Measurements from ENCODE around the gene ATIC.
"Not testable (repeated sequence)": the region's sequence is repeated elsewhere in the genome, so short reads cannot be mapped to it uniquely, and the experiment has no call there.

ATIC gene

GRCh38 chr2:215316336-215316735 lies 4.5 kb downstream of the ATIC start:
- DNase-seq = no peak

GRCh38 chr2:215319500-215319899 lies 7.6 kb downstream of the ATIC start:
- no peak for DNase-seq

DNA sequence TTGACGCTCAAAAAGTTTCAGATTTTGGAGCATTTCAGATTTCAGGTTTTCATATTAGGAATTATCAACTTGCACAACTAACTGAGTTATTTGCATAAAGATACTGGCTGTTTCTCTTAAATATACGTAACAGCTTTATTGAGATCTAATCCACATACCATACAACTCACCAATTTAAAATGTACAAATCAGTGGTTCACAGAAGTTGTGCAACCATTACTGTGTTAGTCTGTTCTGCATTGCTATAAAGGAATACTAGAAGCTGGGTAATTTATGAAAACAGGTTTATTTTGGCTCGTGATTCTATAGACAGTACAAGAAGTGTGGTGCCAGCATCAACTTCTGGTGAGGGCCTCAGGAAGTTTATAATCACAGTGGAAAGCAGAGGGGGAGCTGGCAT lies 8.2 kb downstream of the ATIC start:
- DNase-seq = no peak

DNA sequence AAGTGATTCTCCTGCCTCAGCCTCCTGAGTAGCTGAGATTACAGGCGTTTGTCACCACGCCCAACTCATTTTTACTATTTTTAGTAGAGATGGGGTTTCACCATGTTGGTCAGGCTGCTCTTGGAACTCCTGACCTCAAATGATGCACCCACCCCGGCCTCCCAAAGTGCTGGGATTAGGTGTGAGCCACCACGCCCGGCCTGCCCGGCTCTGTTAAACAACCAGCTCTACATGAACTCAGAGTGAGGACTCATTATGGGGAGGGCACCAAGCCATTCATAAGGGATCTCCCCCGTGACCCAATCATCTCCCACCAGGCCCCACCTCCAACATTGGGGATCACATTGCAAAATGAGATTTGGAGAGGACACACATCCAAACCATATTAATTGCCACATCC lies 8.8 kb downstream of the ATIC start:
- no peak for DNase-seq

GRCh38 chr2:215324811-215325210 lies 13.0 kb downstream of the ATIC start:
- no peak for DNase-seq

GRCh38 chr2:215328066-215328465 lies 16.2 kb downstream of the ATIC start:
- DNase-seq = no peak

- DNase-seq = no peak
Measured at GRCh38 chr2:215332872-215333595, 21.2 kb downstream of the ATIC start.

DNA sequence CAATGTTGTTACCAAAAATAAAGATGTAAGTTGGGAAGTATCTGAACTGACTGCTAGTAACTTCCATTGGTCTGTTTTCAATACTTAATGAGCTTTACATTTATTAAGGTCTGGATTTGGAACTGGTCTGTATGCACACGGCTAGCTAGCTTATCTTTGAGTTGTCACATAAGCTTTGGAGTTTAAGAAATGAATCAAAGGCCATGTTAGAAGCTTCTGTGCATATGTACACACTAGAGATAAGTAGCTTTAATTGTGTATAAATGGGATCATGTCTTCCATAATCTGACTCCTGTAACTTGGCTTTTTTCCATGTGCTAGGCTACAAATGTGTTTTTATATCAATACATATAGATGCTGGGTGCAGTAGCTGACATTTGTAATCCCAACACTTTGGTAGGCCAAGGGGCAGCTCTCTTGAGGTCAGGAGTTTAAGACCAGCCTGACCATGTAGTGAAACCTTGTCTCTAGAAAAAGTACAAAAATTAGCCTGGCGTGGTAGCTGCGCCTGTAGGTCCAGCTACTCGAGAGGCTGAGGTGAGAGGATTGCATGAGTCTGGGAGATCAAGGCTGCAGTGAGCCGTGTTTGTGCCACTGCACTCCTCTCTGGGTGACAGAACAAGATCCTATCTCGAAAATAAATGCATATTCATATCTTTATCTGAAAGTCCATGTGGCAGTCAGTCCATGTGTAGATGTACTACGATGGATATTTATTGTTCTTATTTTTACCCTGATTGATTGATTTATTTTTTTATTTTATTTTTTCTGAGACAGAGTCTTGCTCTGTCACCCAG lies 27.2 kb downstream of the ATIC start:
- no peak for DNase-seq

DNA sequence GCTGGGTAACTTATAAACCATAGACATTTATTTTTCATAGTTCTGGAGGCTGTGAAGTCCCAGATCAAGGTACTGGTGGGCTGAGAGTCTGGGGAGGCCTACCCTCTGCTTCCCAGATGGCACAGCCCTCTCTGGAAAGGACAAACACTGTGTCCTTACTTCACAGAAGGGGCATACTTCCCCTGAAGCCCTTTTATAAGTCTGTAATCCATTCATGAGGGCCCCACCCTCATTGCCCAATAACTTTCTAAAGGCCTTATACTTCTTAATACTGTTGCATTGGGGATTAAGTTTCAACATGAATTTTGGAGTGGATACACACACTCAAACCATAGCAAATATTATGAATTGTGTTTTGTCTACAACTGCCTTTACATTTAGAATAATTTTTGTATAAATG lies 36.0 kb downstream of the ATIC start:
- no peak for DNase-seq

- DNase-seq = no peak
Measured at GRCh38 chr2:215352602-215353001, 40.7 kb downstream of the ATIC start.

GRCh38 chr2:215354771-215355695 lies 43.2 kb downstream of the ATIC start:
- DNase-seq = no peak

GRCh38 chr2:215355801-215356200 lies 43.9 kb downstream of the ATIC start:
- DNase-seq = no peak

- no peak for DNase-seq
Measured at GRCh38 chr2:215356334-215356947, 44.6 kb downstream of the ATIC start.

GRCh38 chr2:215356948-215357461 lies 45.1 kb downstream of the ATIC start:
- DNase-seq = no peak

GRCh38 chr2:215357660-215358059 lies 45.8 kb downstream of the ATIC start:
- no peak for DNase-seq

GRCh38 chr2:215358312-215358845 lies 46.5 kb downstream of the ATIC start:
- no peak for DNase-seq

DNA sequence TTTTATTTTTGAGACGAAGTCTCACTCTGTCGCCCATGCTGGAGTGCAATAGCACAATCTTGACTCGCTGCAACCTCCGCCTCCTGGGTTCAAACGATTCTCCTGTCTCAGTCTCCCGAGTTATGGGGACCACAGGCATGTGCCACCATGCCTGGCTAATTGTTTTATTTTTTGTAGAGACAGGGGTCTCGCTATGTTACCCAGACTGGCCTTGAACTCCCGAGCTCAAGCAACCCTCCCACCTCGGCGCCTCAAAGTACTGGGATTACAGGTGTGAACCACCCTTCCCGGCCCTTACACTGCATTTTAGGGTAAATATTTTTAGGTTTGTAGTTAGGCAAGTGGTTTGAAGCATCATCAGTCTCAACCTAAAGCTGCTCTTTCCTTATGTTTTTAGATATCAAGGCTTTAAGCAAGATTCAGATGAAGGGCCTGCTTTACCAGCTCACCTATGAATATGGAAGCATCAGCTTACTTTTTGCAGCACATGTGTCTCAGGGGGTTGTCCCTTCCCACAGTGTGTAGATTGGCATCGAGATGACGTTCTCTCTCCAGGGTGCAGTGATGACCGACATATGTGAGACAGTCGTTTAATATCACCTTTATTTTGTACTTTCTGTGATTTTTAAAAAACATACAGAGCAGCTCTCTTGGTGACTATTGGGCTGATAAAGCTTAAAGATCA lies 47.2 kb downstream of the ATIC start:
- no peak for DNase-seq

DNA sequence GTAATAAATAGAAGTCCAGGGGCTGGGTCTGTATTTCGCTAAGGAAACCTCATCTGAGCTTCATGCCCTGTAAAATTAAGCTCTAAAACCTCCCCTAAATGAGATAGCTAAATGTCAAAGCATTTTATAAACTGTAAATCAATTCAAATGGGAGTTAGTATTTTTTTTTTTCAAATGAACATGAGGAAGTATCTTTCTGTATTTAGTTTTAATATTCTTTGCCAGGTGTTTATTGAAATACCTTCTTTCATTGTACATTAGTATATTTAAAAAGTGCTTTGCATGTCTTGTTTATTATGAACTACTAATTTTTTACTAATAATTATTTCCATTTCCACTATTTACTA lies 47.7 kb downstream of the ATIC start:
- no peak for DNase-seq

GRCh38 chr2:215360059-215360458 lies 48.2 kb downstream of the ATIC start:
- not testable (repeated sequence) for DNase-seq

- DNase-seq = no peak
Measured at GRCh38 chr2:215360596-215360995, 48.7 kb downstream of the ATIC start.

DNA sequence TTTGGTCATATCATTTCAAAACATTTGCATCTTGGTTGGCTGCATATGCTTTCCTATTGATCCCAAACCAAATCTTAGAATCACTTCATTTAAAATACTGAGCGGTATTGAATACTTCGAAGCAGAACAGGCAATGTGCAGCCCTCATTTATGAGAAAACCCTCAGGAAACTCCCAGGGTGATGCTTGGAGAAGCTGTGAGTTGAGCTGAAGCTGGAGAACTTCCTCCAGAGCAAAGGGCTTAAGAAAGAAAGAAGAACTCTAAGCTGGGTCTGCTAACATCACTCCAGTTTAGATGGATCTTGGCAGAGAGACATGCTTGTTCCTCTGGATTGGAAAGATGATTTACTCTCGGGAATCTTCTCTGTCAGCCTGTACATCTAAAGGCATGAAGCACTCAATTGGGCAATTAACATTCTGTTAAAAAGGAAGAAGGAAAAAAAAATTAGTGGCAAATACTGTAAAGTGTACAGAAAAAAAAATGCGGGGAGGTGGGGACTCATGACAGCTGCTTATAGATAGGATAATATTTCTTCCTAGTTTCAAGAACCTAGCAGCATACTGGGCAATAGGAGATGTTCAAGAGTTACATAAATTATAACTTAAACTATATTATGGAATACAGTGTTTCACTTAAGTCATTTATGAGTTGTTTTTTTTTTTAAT lies 49.5 kb downstream of the ATIC start:
- DNase-seq = no peak
